ENCODE results near the gene ETV5. TPM values are rescaled to one million over a fixed set of nuclear protein-coding genes. Genes with fewer than 3 reads are reported as not detected.

ETV5 gene
- polyA plus RNA-seq, 1 donor = 29.3 TPM

DNA sequence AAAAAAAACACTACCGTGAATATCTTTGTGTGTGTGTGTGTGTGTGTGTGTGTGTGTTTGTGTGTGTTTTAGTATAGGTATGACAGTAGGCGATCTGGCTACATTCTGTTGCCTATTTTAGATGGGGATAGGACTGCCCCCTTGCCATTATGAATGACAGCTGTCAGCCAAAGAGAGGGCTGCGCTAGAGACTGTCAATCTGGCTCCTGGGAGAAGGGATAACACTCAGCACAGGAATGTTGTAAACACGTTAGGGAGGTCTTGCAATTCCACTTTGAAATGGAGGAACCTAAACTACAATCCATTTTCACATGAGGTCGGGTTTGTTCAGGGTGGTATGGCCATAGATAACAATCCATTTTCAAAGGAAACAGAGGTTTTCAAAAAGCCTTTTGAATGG lies 14.1 kb upstream of the ETV5 start:
- DNase-seq (ENCODE audit: low read depth) = no peak

DNA sequence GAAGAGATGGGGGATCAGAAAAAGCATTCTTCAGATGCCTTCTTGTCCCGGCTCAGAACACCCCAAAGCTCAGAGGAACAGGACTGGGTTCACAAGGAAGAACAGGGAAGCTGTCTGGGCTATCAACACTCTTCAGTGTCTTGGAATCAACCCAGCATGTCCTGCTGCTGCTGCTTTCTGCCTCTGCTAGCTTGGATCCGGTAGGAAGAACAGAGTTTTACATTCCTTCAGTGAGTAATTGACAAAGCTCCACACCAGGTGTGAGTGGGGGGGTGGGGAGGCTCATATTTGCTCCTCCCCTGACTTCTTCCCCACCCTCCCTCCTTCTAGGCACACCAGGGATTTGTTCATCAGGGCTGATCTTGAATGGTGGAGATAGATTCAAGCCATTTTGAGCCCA lies 13.1 kb upstream of the ETV5 start:
- DNase-seq (ENCODE audit: low read depth) = no peak

- DNase-seq (ENCODE audit: low read depth) = no peak
These were observed 12.4 kb upstream of the ETV5 start for GRCh38 chr3:186121278-186121677.

- no peak for DNase-seq (ENCODE audit: low read depth)
These were observed 10.6 kb upstream of the ETV5 start for GRCh38 chr3:186119499-186119898.

DNA sequence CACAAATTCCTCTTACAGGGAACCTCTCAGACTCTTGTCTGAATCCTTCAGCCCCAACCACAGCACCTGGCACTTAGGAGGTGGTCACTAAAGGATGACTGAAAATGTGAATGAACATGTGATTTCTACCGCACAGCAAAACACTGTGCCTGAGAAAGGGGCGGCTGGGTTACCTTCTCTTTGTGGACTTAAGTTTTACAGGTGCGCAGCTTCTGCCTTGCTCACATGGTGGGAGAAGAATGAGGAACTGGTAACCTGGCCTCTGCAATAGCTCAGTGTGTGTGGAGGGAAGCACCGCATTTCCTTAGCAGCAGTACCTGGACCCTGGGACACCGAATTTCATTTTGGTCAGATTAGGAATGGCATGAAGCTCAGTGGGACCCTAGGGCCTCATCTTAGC lies 9.8 kb upstream of the ETV5 start:
- no peak for DNase-seq (ENCODE audit: low read depth)

GRCh38 chr3:186117521-186118134 lies 8.7 kb upstream of the ETV5 start:
- no peak for DNase-seq (ENCODE audit: low read depth)

DNA sequence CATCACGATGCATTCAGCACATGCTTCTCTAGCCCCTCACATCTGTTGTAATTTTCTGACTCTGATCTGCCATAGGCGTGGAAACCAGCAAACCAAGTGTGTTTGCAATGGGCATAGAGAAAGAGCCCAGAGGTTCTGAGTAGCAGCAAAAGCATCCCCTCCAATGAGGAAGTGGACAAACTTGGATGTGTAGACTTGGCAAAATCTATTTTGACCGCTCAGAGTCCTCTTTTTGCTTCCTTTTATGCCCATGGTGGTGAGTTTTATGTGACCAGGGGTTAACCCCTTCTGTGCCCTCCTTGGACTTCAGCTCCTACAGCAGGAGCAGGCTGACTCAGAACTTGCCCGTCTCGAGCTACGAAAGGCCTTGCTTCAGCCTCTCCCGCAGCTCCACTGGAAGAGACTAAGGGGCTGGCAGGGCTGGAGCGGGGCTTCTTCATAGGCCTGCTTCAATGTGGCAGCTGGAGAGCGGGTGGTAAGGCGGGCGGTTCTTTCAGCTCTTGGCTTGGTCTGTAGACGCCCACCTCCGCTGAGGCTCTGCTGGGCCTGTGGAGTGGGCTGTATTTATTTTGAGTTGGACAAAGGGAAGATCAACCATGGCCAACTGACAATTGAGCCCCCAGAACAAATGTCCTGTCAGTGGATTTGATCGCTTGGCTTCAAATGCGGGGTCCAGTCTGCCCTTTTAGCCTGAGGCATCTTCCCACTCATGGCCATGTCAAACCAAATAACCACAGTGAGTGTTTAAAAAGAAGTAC lies 6.5 kb upstream of the ETV5 start:
- DNase-seq (ENCODE audit: low read depth) = no peak

- no peak for DNase-seq (ENCODE audit: low read depth)
These were observed 2.4 kb upstream of the ETV5 start for GRCh38 chr3:186110975-186111974.

DNA sequence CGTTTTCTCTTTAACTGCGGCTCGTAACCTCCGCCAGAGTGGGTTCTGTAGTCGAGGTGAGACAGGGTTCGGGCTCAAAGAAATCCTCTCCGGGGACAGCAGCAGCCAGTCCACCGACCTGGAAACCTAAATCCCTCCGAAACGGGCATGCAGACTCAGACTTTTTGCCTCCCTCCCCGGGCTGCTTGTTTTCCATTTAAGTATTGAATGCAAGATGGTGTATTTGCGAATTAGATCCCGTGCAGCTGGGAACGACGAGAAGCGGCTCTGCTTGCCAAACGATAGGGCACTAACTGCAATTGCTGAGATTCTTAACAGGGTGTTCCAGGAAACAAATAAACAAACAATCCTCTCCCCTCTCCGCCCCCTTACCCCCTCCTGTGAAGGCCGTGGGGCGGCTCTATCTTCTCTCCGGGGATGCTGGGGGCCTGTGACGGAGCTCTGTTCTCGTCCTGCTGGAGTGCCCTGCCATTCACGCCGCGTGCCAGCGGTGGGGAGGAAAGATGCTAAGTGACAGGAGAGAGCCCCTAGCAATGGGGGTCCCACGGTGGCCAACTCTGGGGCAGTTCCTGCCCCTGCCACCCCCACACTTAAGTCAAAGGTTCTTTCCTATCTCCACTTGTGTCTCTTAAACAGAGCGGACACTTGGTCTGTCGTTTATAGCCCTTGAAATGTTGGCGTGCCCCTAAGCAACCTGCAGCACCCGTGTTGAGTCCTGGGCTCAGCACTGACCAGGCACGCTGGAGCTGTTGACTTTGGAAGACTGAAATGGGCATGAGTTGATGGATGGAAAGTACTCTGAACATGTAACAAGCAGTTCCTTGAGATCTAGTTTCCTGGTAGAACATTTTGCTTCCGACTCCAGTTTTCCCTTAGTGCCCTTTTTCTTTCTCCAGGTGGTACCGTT lies 1.3 kb upstream of the ETV5 start:
- DNase-seq (ENCODE audit: low read depth) = no peak

GRCh38 chr3:186108106-186108940 lies 566 bp downstream of the ETV5 start:
- no peak for DNase-seq (ENCODE audit: low read depth)

DNA sequence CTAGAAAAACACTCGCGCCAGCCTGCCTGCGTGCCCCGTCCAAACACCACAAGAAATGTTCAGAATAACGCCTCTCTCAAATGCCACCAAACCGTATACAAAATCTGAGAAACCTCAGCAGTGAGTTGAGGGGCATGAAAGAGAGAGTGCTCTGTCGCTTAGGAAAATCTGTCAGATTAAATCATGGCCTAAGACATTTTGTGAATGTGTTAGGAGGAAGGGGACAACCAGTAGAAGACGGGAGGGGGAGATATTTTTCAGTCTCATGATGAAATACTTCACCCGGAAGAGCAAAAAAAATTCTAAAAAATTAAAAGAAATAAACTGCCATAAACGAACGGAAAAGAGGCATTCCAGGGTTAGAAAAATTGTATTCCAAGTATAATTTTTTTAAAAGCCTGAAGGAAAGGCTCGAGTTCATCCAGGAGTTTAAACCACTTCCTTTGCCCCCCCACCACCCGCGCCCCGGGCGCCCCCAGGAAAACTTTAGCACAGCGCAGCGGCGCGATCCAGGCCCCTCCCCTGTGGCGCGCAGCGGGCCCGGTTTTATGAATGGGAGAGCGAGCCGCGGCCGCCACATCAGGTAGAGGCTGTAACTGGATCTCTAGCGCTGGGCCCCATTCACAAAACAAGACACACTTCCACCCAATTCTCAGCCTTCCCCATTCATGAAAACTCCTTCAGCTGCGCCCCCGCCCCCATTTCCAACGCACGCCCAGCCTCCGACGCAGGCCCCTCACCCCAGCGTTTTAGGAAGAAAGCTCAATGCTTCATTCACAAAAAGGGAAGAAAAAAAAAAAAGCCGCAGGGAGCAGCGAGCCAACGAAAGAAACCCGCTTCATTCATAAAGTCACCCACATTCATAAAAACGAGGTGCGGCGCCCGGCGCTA lies 1.4 kb downstream of the ETV5 start:
- DNase-seq (ENCODE audit: low read depth) = no peak

DNA sequence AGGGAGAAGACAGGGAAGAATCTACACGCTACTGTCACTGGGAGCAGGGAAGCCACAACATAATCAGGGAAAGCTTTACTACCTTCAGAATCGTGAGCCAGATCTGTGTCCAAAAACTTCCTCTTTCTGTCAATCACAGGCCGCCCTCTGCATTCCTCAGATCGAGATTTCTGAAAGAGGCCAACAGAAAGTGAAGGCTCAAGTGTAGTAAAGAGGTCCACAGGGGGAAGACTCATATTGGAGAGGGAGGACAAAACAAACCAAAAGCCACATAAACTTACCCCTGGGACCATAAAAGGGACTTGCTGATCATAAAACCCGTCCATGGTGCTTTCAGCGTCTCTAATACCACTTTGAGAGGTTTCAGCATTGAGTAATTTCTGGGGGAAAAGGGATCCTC lies 3.3 kb downstream of the ETV5 start:
- no peak for DNase-seq (ENCODE audit: low read depth)

DNA sequence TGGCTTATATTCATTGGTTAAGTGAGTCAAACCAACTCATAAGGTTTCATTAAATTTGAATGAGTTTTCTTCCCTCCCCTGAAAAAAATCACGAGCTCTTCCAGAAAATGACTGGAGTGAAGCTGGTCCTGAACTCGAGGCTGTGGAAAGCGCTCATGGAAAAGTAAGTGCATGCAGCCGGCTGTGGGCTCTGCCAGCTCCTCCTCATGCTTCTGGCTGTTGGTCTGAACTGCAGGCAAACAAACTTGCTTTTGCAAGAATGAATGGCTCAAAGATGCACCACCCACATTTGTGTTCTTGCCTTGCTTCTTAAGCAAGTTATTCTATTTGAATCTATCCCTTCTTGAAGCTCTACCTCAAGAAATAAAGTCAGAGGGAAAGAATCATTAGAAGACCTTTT lies 6.2 kb downstream of the ETV5 start:
- DNase-seq (ENCODE audit: low read depth) = no peak

- DNase-seq (ENCODE audit: low read depth) = no peak
These were observed 8.5 kb downstream of the ETV5 start for GRCh38 chr3:186100398-186100797.

DNA sequence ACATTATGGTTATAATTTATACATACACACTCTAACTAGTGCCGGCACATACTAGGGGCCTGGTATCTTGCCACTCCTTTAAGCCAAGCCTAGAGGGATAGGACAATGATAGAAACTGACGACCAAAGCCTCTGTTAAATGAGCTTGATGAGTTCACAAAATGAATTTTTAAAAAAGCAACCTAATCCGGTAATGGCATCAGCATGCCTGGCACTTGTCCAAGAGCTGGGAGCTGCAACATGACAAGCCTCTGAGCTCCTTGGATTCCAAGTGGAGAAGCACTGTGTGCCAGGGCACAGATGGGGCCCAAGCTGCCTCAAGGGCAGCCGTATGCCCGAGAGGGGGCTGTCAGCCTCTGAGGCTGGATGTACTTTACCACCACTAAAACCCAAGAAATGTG lies 9.7 kb downstream of the ETV5 start:
- no peak for DNase-seq (ENCODE audit: low read depth)

DNA sequence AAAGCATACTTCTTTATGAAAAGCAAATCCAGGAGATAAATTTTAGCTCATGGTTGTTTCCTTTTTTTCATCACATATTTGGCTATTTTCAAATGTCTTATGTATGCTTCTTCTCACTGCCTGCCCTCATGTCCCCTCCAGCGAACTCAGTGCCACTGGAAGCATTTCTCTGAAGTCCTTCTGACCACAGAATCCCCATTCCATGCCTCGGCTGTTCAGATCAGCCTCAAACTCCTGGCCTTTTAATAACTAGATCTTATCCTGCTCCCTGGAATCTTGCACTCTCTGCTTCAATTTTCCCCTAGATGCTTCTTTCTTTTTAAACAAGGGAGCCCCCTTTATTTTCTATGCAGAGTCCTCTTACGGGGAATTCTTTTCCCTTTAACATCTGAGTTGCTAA lies 10.1 kb downstream of the ETV5 start:
- no peak for DNase-seq (ENCODE audit: low read depth)

GRCh38 chr3:186097663-186098451 lies 11.0 kb downstream of the ETV5 start:
- no peak for DNase-seq (ENCODE audit: low read depth)

DNA sequence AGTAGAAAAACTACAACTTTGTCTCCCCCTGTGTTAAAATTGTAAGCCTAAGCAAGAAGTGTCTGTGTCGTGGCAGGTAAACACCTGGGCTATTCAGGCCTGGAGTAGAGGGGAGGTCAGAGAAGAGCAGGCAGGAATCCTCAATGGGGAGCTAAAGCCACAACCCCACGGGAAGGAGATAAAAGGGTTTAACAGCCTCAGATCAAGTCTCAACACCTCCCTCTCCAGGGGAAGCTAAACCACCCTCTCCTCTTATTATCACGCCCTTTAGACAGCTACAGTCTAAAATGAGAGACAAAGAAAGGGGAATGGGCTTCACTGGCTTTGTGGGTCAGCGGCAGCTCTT lies 11.6 kb downstream of the ETV5 start:
- DNase-seq (ENCODE audit: low read depth) = no peak

DNA sequence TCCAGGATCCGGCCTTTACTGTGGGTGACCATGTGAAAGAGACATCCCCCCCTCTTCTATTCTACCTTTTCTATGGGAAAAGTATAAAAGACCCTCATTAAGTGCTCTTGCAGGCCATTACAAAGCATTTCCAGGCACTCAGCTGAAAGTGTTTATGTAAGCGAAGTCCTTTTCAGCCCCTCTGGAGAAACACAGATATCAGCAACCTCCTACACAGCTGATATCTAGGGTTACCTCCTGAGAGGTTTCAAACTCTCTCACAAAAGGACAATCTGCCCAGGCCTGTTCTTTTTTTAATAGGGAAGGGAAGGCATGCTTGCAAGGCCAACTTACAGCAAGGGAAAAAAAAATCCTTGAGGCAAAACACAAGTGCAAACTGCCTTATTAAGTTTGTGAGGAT lies 12.6 kb downstream of the ETV5 start:
- no peak for DNase-seq (ENCODE audit: low read depth)

Data from forelimb muscle (tissue), 1 donor.